Adrenal gland (tissue), 5 donors: ENCODE results near the gene MED12.

Source experiments
- POLR2A ChIP-seq, 2 donors: fragments of 450-650 bp; IDR thresholded peaks; one replicate each; pipeline ENCODE4 v1.6.1; 2017; ENCODE audit warnings: antibody characterized with exemption in 2 of 2, mild to moderate bottlenecking in 2 of 2, moderate library complexity in 1 of 2
- TF ChIP-seq, protein P1 (sequence below), 6 experiments: fragments of 450-650 bp in 4 of 6; fragments of 200-600 bp in 2 of 6; sonication (generic) in 1 of 6; IDR thresholded peaks; 1 replicate in 5 of 6; 2 replicates in 1 of 6; pipeline versions ENCODE4 v1.5.1 to v1.8.0; 2016 to 2021; ENCODE audit warnings: antibody characterized with exemption in 6 of 6, mild to moderate bottlenecking in 2 of 6, moderate library complexity in 1 of 6
- donor health status: DM: no; HTN: no; CAD: no.

DNA sequence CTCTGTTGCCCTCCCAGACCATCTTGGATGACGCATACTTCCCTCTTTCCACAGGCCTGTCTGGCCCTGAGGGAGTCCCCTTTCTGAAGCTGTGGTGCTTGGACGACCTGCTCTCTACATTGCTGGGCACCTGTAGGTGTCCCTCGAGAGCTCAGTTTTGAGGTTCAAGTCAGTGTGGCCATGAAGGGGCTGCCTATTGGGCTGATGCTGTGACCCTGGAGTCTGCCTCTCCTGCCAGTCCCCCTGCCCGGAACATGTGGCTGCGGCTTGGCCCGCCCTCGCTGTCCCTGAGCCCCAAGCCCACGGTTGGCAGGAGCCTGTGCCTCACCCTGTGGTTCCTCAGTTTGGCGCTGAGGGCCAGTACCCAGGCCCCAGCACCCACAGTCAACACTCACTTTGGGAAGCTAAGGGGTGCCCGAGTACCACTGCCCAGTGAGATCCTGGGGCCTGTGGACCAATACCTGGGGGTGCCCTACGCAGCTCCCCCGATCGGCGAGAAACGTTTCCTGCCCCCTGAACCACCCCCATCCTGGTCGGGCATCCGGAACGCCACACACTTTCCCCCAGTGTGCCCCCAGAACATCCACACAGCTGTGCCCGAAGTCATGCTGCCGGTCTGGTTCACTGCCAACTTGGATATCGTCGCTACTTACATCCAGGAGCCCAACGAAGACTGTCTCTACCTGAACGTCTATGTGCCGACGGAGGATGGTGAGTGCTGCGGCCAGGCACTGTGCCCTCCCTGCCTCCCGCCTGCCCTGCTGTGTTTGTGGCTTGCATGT lies 29.3 kb downstream of the MED12 start:
- TF ChIP-seq, protein P1, sequence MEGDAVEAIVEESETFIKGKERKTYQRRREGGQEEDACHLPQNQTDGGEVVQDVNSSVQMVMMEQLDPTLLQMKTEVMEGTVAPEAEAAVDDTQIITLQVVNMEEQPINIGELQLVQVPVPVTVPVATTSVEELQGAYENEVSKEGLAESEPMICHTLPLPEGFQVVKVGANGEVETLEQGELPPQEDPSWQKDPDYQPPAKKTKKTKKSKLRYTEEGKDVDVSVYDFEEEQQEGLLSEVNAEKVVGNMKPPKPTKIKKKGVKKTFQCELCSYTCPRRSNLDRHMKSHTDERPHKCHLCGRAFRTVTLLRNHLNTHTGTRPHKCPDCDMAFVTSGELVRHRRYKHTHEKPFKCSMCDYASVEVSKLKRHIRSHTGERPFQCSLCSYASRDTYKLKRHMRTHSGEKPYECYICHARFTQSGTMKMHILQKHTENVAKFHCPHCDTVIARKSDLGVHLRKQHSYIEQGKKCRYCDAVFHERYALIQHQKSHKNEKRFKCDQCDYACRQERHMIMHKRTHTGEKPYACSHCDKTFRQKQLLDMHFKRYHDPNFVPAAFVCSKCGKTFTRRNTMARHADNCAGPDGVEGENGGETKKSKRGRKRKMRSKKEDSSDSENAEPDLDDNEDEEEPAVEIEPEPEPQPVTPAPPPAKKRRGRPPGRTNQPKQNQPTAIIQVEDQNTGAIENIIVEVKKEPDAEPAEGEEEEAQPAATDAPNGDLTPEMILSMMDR (IDR thresholded peaks at IDR 0.05), result no peak
- no peak for TF ChIP-seq POLR2A (IDR thresholded peaks at IDR 0.05)
